DND-41 (cell line): ENCODE measurements around the gene ZNF181.

Source experiments
- ATAC-seq: fragments of 200-7000 bp; cut with Tn5 transposase; 3 replicates; pipeline ENCODE4 v1.9.1; 2021; ENCODE audit warnings: low read depth; ENCODE audit not compliant: insufficient read depth
- DNase-seq: peaks from one replicate; pipeline ENCODE4 v3.0.0-alpha.2; 2020
- H2AFZ ChIP-seq: 2 replicates; pipeline ENCODE4 v1.6.0; 2012; ENCODE audit warnings: low read depth, low read length
- H3K27ac ChIP-seq: 2 replicates; pipeline ENCODE4 v1.5.1; 2012; ENCODE audit warnings: low read length, inconsistent platforms
- H3K27me3 ChIP-seq: fragments of 200-600 bp; sonication (generic); 2 replicates; pipeline ENCODE4 v1.6.0; 2012; ENCODE audit warnings: low read length, mild to moderate bottlenecking, inconsistent platforms; ENCODE audit not compliant: insufficient read depth, poor library complexity
- H3K36me3 ChIP-seq: 2 replicates; pipeline ENCODE4 v1.5.1; 2012; ENCODE audit warnings: low read length, inconsistent platforms; ENCODE audit not compliant: insufficient read depth
- H3K4me1 ChIP-seq: 2 replicates; pipeline ENCODE4 v1.5.1; 2012; ENCODE audit warnings: mild to moderate bottlenecking, low read length; ENCODE audit not compliant: insufficient read depth
- H3K4me2 ChIP-seq: 2 replicates; pipeline ENCODE4 v1.6.0; 2012; ENCODE audit warnings: mild to moderate bottlenecking, moderate library complexity, low read length, inconsistent platforms; ENCODE audit not compliant: insufficient read depth
- H3K4me3 ChIP-seq, 2 experiments: fragments of 200-600 bp in 1 of 2; shearing (Covaris generic) in 1 of 2; 2 replicates each; pipeline ENCODE4 v1.5.1; 2012 to 2016; ENCODE audit warnings: inconsistent platforms in 2 of 2, low read length in 2 of 2, mild to moderate bottlenecking in 2 of 2, low read depth in 1 of 2, moderate library complexity in 1 of 2
- H3K79me2 ChIP-seq: 2 replicates; pipeline ENCODE4 v1.6.0; 2012; ENCODE audit warnings: low read length, inconsistent platforms; ENCODE audit not compliant: insufficient read depth
- H3K9ac ChIP-seq: 2 replicates; pipeline ENCODE4 v1.6.0; 2012; ENCODE audit warnings: low read depth, mild to moderate bottlenecking, inconsistent platforms, low read length, moderate library complexity
- H3K9me3 ChIP-seq: 2 replicates; pipeline ENCODE4 v1.5.1; 2012; ENCODE audit warnings: low read length, moderate library complexity, mild to moderate bottlenecking, inconsistent platforms; ENCODE audit not compliant: insufficient read depth, severe bottlenecking
- H4K20me1 ChIP-seq: 2 replicates; pipeline ENCODE4 v1.6.0; 2012; ENCODE audit warnings: low read length; ENCODE audit not compliant: insufficient read depth
- CTCF ChIP-seq: IDR thresholded peaks from 2 replicates; pipeline ENCODE4 v1.5.1; 2012; ENCODE audit warnings: borderline replicate concordance, low read length, moderate library complexity, mild to moderate bottlenecking; ENCODE audit not compliant: poor library complexity, severe bottlenecking; ENCODE audit errors: extremely low read depth
- EZH2 ChIP-seq: IDR thresholded peaks from 3 replicates; pipeline ENCODE4 v1.6.1; 2012; ENCODE audit warnings: borderline replicate concordance, low read depth, mild to moderate bottlenecking, moderate library complexity, low read length, inconsistent platforms; ENCODE audit not compliant: severe bottlenecking

ZNF181 gene

DNA sequence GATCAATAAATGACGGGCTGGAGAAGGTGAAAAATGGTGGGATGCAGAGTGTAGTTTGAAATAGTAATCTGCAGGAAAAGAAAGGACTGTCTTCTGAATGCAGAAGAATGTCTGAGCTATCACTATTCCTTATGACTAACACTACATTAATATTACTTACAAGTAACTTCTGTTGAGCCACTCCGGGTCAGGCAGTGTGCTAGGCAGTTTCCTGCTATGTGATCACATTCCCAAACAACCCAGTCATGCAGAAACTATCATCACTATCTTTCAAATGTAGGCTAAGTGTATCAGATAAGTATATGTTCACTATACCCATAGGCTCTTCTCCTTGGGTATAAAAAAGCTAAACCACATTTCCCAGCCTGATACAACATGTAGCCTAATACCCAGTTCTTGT is 32.3 kb downstream of the ZNF181 start:
- Histone ChIP-seq H3K9ac (no peak overlapping the region), H3K27me3 (no peaks in the 10 kb centered on the region), H3K79me2 (peaks cover 3% of the 10 kb centered on the region; the same call in 1 of the 2 replicates), H2AFZ (no peak overlapping the region), H4K20me1 (no peaks in the 10 kb centered on the region), H3K9me3 (peaks cover 18% of the 10 kb centered on the region), H3K27ac (no peak overlapping the region), H3K4me2 (no peak overlapping the region), H3K36me3 (peaks cover 77% of the 10 kb centered on the region), H3K4me3 (no peak overlapping the region), H3K4me1 (peaks cover 2% of the 10 kb centered on the region)
- TF ChIP-seq EZH2 (no peak), CTCF (no peak)
- no peak for DNase-seq
- ATAC-seq, result no peak

- H3K4me2 ChIP-seq, result no peak overlapping the region
- peaks cover 8% of the 10 kb centered on the region for H3K9me3 ChIP-seq
- H3K27ac ChIP-seq, result no peak overlapping the region
- ATAC-seq (no peak), DNase-seq (no peak)
- H3K4me1 ChIP-seq, result peaks cover 13% of the 10 kb centered on the region
- TF ChIP-seq EZH2, result no peak
- no peak for TF ChIP-seq CTCF
- H3K27me3 ChIP-seq, result no peaks in the 10 kb centered on the region
- H3K36me3 ChIP-seq, result peaks cover 72% of the 10 kb centered on the region
- H4K20me1 ChIP-seq, result no peaks in the 10 kb centered on the region
- H3K79me2 ChIP-seq, result peaks cover 17% of the 10 kb centered on the region
- H3K9ac ChIP-seq, result no peak overlapping the region
- no peak overlapping the region for H2AFZ ChIP-seq
- no peak overlapping the region for H3K4me3 ChIP-seq
Measured at GRCh38 chr19:34767951-34768350, 33.9 kb downstream of the ZNF181 start.

GRCh38 chr19:34772697-34773554 is 38.9 kb downstream of the ZNF181 start, which contains the start of gene ZNF599:
Gene ZNF599 (minus strand): TSS chr19:34773215. CDS start chr19:34772841, 374 bp downstream.
- Histone ChIP-seq H3K9me3 (peaks cover 3% of the 10 kb centered on the region), H3K27me3 (no peaks in the 10 kb centered on the region), H3K4me3 (peak within 1 kb of the TSS; percentile 53 to 78), H3K9ac (peak within 1 kb of the TSS; percentile 73), H3K4me2 (peak within 1 kb of the TSS; percentile 86), H3K36me3 (peaks cover 26% of the 10 kb centered on the region), H3K27ac (peak within 1 kb of the TSS; percentile 81), H3K79me2 (peaks cover 18% of the 10 kb centered on the region), H2AFZ (peak within 1 kb of the TSS; percentile 90), H4K20me1 (no peaks in the 10 kb centered on the region), H3K4me1 (peaks cover 18% of the 10 kb centered on the region)
- ATAC-seq (peak; percentile 97), DNase-seq (peak; percentile 91)
- TF ChIP-seq CTCF, result no peak
- TF ChIP-seq EZH2, result no peak

DNA sequence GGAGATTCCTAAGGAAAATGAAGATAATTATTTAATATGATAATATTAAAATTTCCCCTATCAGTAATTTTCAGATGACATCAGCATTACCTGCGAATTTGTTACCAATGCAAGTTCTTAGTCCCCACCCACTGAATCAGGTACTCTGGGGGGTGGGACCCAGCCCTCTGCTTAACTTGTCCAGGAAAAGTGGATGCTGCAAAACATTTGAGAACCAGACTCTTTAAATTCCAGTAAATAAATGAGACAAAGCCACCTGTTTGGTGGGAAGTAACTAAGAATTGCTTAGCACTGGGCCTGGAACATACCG is 39.5 kb downstream of the ZNF181 start:
- Histone ChIP-seq H3K9me3 (peaks cover 3% of the 10 kb centered on the region), H3K36me3 (peaks cover 20% of the 10 kb centered on the region), H2AFZ (peak overlapping the region; percentile 90), H3K79me2 (peaks cover 18% of the 10 kb centered on the region), H3K9ac (0 out of 2 replicates have a peak overlapping the region, but pooled peaks have one; percentile 73), H3K4me3 (peak overlapping the region; percentile 53 to 78; a peak in 3 of 4 replicates), H4K20me1 (no peaks in the 10 kb centered on the region), H3K27me3 (no peaks in the 10 kb centered on the region), H3K4me1 (peaks cover 18% of the 10 kb centered on the region), H3K27ac (no peak overlapping the region), H3K4me2 (peak overlapping the region; percentile 86)
- TF ChIP-seq EZH2 (no peak), CTCF (no peak)
- ATAC-seq (no peak), DNase-seq (no peak)
